PC-9 (cell line): Measurements from ENCODE around the gene SP140L. TPM values are rescaled to one million over a fixed set of nuclear protein-coding genes. Genes with fewer than 3 reads are reported as not detected.
"Not testable (repeated sequence)": the region's sequence is repeated elsewhere in the genome, so short reads cannot be mapped to it uniquely, and the experiment has no call there.

Experiments
- BruUV-seq: library from RNA; stranded (reverse); fragments of 400-500 nt; replicated peaks from 2 replicates; lab custom pipeline; 2021; lab: Mats Ljungman, UMichigan
- CTCF ChIA-PET: fragments of 300-600 bp; sonication (Branson Sonifier 250); formaldehyde crosslinking; loops from one replicate; lab custom pipeline; 2022; ENCODE audit warnings: antibody characterized with exemption; lab: Charles Lee
- POLR2A ChIA-PET: fragments of 300-600 bp; sonication (Branson Sonifier 250); formaldehyde crosslinking; loops from one replicate; lab custom pipeline; 2022; ENCODE audit warnings: antibody characterized with exemption; ENCODE audit not compliant: unreplicated experiment; lab: Charles Lee
- DNase-seq, 2 experiments: peaks; one replicate each; pipeline versions ENCODE4 v3.0.0 to v3.0.0-alpha.2; 2015 to 2022; ENCODE audit warnings: mixed read lengths in 1 of 2
- H2AFZ ChIP-seq: fragments of 200-600 bp; sonication (generic); 2 replicates; pipeline ENCODE4 v1.8.1; 2017; ENCODE audit warnings: antibody characterized with exemption
- H3F3A ChIP-seq: fragments of 200-600 bp; sonication (generic); 2 replicates; pipeline ENCODE4 v1.8.1; 2017; ENCODE audit warnings: antibody characterized with exemption, mild to moderate bottlenecking, low read depth; ENCODE audit not compliant: insufficient read depth
- H3K27ac ChIP-seq: fragments of 200-600 bp; sonication (generic); 2 replicates; pipeline ENCODE4 v1.6.1; 2016; ENCODE audit warnings: mixed run types
- H3K27me3 ChIP-seq: fragments of 200-600 bp; sonication (generic); 2 replicates; pipeline ENCODE4 v1.6.1; 2016; ENCODE audit warnings: low read depth, mixed run types; ENCODE audit not compliant: insufficient read depth
- H3K36me3 ChIP-seq: fragments of 200-600 bp; sonication (generic); 2 replicates; pipeline ENCODE4 v1.6.1; 2016; ENCODE audit warnings: low read depth, mixed run types
- H3K4me1 ChIP-seq: fragments of 200-600 bp; sonication (generic); replicated peaks from 2 replicates; pipeline ENCODE4 v1.6.1; 2016; ENCODE audit warnings: mixed run types; ENCODE audit not compliant: insufficient read depth
- H3K4me2 ChIP-seq: fragments of 200-600 bp; sonication (generic); 2 replicates; pipeline ENCODE4 v1.6.1; 2017; ENCODE audit warnings: mixed run types
- H3K4me3 ChIP-seq: fragments of 200-600 bp; sonication (generic); 2 replicates; pipeline ENCODE4 v1.6.1; 2016; ENCODE audit warnings: mixed run types
- H3K79me2 ChIP-seq: fragments of 200-600 bp; sonication (generic); 2 replicates; pipeline ENCODE4 v1.6.1; 2017; ENCODE audit warnings: low read depth, mixed run types
- H3K9me2 ChIP-seq: fragments of 200-600 bp; sonication (generic); 2 replicates; pipeline ENCODE4 v1.8.1; 2017; ENCODE audit warnings: mild to moderate bottlenecking; ENCODE audit not compliant: insufficient read depth
- H3K9me3 ChIP-seq: fragments of 200-600 bp; sonication (generic); 2 replicates; pipeline ENCODE4 v1.8.1; 2016; ENCODE audit warnings: low read depth; ENCODE audit not compliant: insufficient read depth
- H4K20me1 ChIP-seq: fragments of 200-600 bp; sonication (generic); 2 replicates; pipeline ENCODE4 v1.8.1; 2017; ENCODE audit not compliant: insufficient read depth
- EZH2 ChIP-seq: fragments of 200-600 bp; sonication (generic); IDR thresholded peaks from 2 replicates; pipeline ENCODE4 v1.8.0; 2017; ENCODE audit warnings: antibody characterized with exemption, low read depth
- intact Hi-C: fragments of 100-400 bp; cut with micrococcal nuclease; formaldehyde crosslinking; loops from one replicate; pipeline ENCODE4 v1.10.0; 2022; ENCODE audit not compliant: unreplicated experiment
- total RNA-seq: library from RNA; stranded (reverse); gene quantifications from 2 replicates; pipeline ENCODE4 v1.2.3, GENCODE V29; 2021
- TF ChIP-seq, protein P1 (sequence below): fragments of 200-600 bp; sonication (generic); conservative IDR thresholded peaks from 2 replicates; pipeline ENCODE4 v1.6.1; 2017; ENCODE audit warnings: mixed run types, antibody characterized with exemption, mild to moderate bottlenecking, moderate library complexity

The SP140L gene
- total RNA-seq, 1 experiment from 2014 or later, result 23.6 TPM

- TF ChIP-seq, protein P1, sequence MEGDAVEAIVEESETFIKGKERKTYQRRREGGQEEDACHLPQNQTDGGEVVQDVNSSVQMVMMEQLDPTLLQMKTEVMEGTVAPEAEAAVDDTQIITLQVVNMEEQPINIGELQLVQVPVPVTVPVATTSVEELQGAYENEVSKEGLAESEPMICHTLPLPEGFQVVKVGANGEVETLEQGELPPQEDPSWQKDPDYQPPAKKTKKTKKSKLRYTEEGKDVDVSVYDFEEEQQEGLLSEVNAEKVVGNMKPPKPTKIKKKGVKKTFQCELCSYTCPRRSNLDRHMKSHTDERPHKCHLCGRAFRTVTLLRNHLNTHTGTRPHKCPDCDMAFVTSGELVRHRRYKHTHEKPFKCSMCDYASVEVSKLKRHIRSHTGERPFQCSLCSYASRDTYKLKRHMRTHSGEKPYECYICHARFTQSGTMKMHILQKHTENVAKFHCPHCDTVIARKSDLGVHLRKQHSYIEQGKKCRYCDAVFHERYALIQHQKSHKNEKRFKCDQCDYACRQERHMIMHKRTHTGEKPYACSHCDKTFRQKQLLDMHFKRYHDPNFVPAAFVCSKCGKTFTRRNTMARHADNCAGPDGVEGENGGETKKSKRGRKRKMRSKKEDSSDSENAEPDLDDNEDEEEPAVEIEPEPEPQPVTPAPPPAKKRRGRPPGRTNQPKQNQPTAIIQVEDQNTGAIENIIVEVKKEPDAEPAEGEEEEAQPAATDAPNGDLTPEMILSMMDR, result no peak
- TF ChIP-seq EZH2, result no peak
- Histone ChIP-seq H3K79me2 (no peaks in the 10 kb centered on the region), H3K9me3 (no peaks in the 10 kb centered on the region), H3K27me3 (no peaks in the 10 kb centered on the region), H3K4me3 (no peak overlapping the region), H3K4me1 (no peaks in the 10 kb centered on the region), H3K36me3 (no peaks in the 10 kb centered on the region), H4K20me1 (no peaks in the 10 kb centered on the region), H3K27ac (no peak overlapping the region), H3F3A (no peaks in the 10 kb centered on the region), H3K4me2 (no peak overlapping the region), H3K9me2 (no peaks in the 10 kb centered on the region), H2AFZ (no peak overlapping the region)
- ChIA-PET POLR2A (no interaction called here), CTCF (no interaction called here)
- no TSS peak for BruUV-seq
- no peak for DNase-seq
- intact Hi-C loops, result no loop called here
Observed at GRCh38 chr2:230335461-230335863, 8.5 kb downstream of the SP140L start.

GRCh38 chr2:230335864-230336506 lies 9.0 kb downstream of the SP140L start:
- Histone ChIP-seq H3K36me3 (no peaks in the 10 kb centered on the region), H4K20me1 (no peaks in the 10 kb centered on the region), H3K4me2 (no peak overlapping the region), H3K4me3 (no peak overlapping the region), H3K79me2 (no peaks in the 10 kb centered on the region), H3K27me3 (no peaks in the 10 kb centered on the region), H3K27ac (no peak overlapping the region), H3K9me3 (no peaks in the 10 kb centered on the region), H3K9me2 (no peaks in the 10 kb centered on the region), H3K4me1 (no peaks in the 10 kb centered on the region), H2AFZ (no peak overlapping the region), H3F3A (no peaks in the 10 kb centered on the region)
- ChIA-PET POLR2A (no interaction called here), CTCF (no interaction called here)
- BruUV-seq, result no TSS peak
- no peak for TF ChIP-seq EZH2
- TF ChIP-seq, protein P1, result no peak
- DNase-seq, result no peak
- intact Hi-C loops, result no loop called here

GRCh38 chr2:230341936-230342528 lies 15.0 kb downstream of the SP140L start:
- intact Hi-C loops, POLR2A ChIA-PET, BruUV-seq, H3K9me2 ChIP-seq, H3K79me2 ChIP-seq, H2AFZ ChIP-seq, H3K9me3 ChIP-seq, H3K27ac ChIP-seq, H3K36me3 ChIP-seq, H3K27me3 ChIP-seq, H3K4me1 ChIP-seq, H3K4me3 ChIP-seq, H4K20me1 ChIP-seq, DNase-seq, CTCF ChIA-PET, H3F3A ChIP-seq, H3K4me2 ChIP-seq: not testable (repeated sequence)

DNA sequence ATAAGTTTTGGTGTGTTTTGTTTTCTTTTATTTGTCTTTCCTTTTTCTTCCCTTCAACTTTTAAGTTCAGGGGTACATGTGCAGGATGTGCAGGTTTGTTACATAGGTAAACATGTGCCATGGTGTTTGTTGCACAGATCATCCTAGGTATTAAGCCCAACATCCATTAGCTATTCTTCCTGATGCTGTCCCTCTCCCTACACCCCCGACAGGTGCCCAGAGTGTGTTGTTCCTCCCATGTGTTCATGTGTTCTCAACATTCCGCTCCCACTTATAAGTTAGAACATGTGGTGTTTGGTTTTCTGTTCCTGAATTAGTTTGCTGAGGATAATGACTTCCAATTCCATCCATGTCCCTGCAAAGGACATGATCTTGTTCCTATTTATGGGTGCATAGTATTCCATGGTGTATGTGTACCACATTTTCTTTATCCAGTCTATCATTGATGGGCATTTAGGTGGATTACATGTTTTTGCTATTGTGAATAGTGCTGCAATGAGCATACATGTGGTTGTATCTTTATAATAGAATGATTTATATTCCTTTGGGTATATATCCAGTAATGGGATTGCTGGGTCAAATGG lies 16.1 kb downstream of the SP140L start:
- POLR2A ChIA-PET, result interaction anchor here (0.5 kb wide), 1 partner anchor 123 kb away, joined by 4 read pairs; the partner anchor contains the start of gene SP110
- BruUV-seq, DNase-seq, H2AFZ ChIP-seq, CTCF ChIA-PET, H3K4me2 ChIP-seq, H3K4me3 ChIP-seq, H4K20me1 ChIP-seq, intact Hi-C loops, H3K9me3 ChIP-seq, H3F3A ChIP-seq, H3K4me1 ChIP-seq, H3K9me2 ChIP-seq, H3K27me3 ChIP-seq, H3K79me2 ChIP-seq, H3K27ac ChIP-seq, H3K36me3 ChIP-seq: not testable (repeated sequence)
